Ovary (tissue), 9 donors: ENCODE data around the gene ACTL9. TPM values are rescaled to one million over a fixed set of nuclear protein-coding genes. Genes with fewer than 3 reads are reported as not detected.

Experiments used
- DNase-seq, 5 donors: peaks; one replicate each; pipeline ENCODE4 v3.0.0-alpha.2; 2019 to 2020
- H3K27ac ChIP-seq, 2 donors: fragments of 200-600 bp; one replicate each; pipeline versions ENCODE4 v1.5.1 to v1.8.0; 2019 to 2022
- H3K27me3 ChIP-seq: fragments of 200-600 bp; one replicate; pipeline ENCODE4 v1.8.0; 2022
- H3K36me3 ChIP-seq: fragments of 200-600 bp; sonication (generic); one replicate; pipeline ENCODE4 v1.5.1; 2019
- H3K4me1 ChIP-seq: one replicate; pipeline ENCODE4 v1.8.1; 2013; ENCODE audit warnings: mild to moderate bottlenecking, moderate library complexity; ENCODE audit not compliant: insufficient read depth
- H3K4me3 ChIP-seq: fragments of 200-600 bp; sonication (generic); one replicate; pipeline ENCODE4 v1.5.1; 2017
- H3K9me3 ChIP-seq, 2 donors: fragments of 200-600 bp in 1 of 2; sonication (generic) in 1 of 2; one replicate each; pipeline versions ENCODE4 v1.5.1 to v1.8.1; 2013 to 2019; ENCODE audit warnings: mild to moderate bottlenecking in 1 of 2, moderate library complexity in 1 of 2
- EP300 ChIP-seq: sonication (generic); formaldehyde crosslinking; IDR thresholded peaks from one replicate; pipeline ENCODE4 v1.6.1; 2017; ENCODE audit warnings: antibody characterized with exemption
- POLR2A ChIP-seq: fragments of 450-650 bp; IDR thresholded peaks from one replicate; pipeline ENCODE4 v1.6.1; 2017; ENCODE audit warnings: antibody characterized with exemption, mild to moderate bottlenecking, moderate library complexity
- WGBS, 3 donors: extraction: QIAGEN DNeasy Blood & Tissue Kit in 1 of 3; methylation state at CpG; one replicate each; pipeline versions ENCODE4 v1.1.5 to v1.1.7; 2013 to 2017; 5-methylcytosine and 5-hydroxymethylcytosine counted together
- intact Hi-C, 4 donors: fragments of 100-400 bp; cut with DNase I; formaldehyde crosslinking; loops; one replicate each; pipeline versions ENCODE4 v1.11.0 to v1.15.1; 2022 to 2023
- polyA plus RNA-seq, 2 donors: library from polyadenylated mRNA; stranded (reverse); fragments of 200-250 nt in 1 of 2; fragments of 350-450 nt in 1 of 2; fragmentation: Illumina TruSeq in 1 of 2; extraction: RNeasy Lipid Tissue Mini Kit (QIAGEN cat#74804) in 1 of 2; gene quantifications; one replicate each; pipeline ENCODE4 v1.2.3, GENCODE V29; 2013 to 2014
- total RNA-seq, 7 donors: library from RNA; depleted of rRNA in 2 of 7; stranded (reverse); fragments of >200 nt in 2 of 7; fragmentation: NEBNext Ultra II Directional in 3 of 7; extraction: Animal tissue kit (Norgen Biotek cat#: 25700) in 3 of 7; gene quantifications; one replicate each; pipeline versions ENCODE4 v1.1.0 to v1.2.4, GENCODE V29; 2016 to 2023
- TF ChIP-seq, protein P1 (sequence below), 3 donors: fragments of 450-650 bp in 2 of 3; fragments of 200-600 bp in 1 of 3; IDR thresholded peaks; one replicate each; pipeline versions ENCODE4 v1.5.1 to v1.8.0; 2016 to 2022; ENCODE audit warnings: antibody characterized with exemption in 3 of 3, mild to moderate bottlenecking in 1 of 3
- donor health status: DM: no; HTN: no; CAD: no; lungs with moderate emphysema.
- donor health status: DM: no; HTN: no; CAD: no.
- donor health status: Bipolar disorder and iron deficiency.
- donor health status: DM: yes; HTN: yes; CAD: no.
- donor health status: DM: no; HTN: no; CAD: no.
- donor health status: DM: yes; HTN: yes; CAD: no.

The ACTL9 gene
- total and polyA plus RNA-seq, 9 donors = not detected

DNA sequence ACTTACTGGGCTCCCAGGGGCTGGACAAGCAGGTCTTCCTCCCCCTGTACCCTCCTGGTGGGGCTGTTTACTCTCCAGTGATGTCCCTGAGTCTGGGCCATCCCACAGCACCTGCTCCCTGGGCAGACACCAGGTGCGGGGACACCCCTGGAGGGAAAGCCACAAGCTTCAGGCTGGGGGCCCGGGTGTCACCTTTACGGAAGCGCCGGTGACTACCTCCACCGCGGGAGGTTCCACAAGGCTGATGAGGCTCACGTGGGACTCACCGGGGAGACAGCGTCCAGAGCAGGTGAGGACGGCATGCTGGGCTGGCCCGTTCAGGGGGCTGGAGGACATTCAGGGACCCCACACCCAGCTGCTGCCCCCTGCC lies 43.3 kb downstream of the ACTL9 start:
- Histone ChIP-seq H3K27me3 (no peaks in the 10 kb centered on the region), H3K36me3 (no peaks in the 10 kb centered on the region), H3K4me3 (no peak overlapping the region), H3K9me3 (no peaks in the 10 kb centered on the region), H3K4me1 (peaks cover 1% of the 10 kb centered on the region), H3K27ac (no peak overlapping the region)
- DNase-seq = no peak
- intact Hi-C loops = loop anchor here (5.0 to 10.0 kb wide), 3 partner anchors 419 to 429 kb away; partner anchors contain the start of gene OR1M1 (in 1 of the 4)
- TF ChIP-seq POLR2A (no peak), EP300 (no peak)
- 71 to 75% (median 72%) methylated on average over 12 of the region's 12 CpGs for WGBS, 3 donors

DNA sequence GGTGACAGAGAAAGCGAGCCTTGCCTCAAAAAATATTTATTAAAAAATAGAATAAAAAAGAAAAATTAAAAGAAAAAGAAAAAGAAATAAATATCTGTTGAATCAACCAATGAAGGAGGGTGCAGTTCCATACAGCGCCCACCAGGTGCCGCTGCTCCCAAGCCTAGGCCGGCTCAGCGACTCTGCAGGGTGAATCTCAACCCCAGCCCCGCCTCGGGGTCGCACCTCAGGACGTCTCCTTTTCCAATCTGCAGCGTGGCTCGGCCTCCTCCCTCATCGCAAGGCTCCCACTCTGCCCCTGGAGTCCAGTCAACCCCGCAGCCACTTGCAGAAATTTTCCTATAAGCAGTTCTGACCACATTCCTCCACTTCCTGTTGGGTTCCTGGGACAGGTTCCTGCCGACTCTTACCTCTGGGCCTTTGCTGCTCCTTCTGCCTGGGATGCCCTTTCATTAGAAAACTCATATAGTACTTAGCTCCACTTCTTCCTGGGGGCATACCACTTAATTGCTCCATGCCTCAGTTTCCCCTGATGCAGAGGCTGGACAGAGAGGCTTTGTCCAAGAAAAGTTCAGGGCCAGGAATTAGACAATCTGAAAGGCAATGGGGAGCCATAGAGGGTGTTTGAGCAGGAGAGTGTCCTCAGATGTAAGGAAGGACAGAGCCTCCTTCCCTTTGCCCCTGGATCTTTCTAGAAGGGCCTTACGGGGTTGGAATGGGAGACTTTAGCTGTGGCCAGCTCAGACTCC lies 43.8 kb downstream of the ACTL9 start:
- intact Hi-C loops = loop anchor here (5.0 to 10.0 kb wide), 3 partner anchors 420 to 430 kb away; partner anchors contain the start of gene OR1M1 (in 1 of the 4)
- no peak overlapping the region for H3K27ac ChIP-seq
- H3K27me3 ChIP-seq = no peaks in the 10 kb centered on the region
- peak; percentile 22 to 65 (median 41) for DNase-seq
- TF ChIP-seq POLR2A (no peak), EP300 (no peak)
- TF ChIP-seq, protein P1, sequence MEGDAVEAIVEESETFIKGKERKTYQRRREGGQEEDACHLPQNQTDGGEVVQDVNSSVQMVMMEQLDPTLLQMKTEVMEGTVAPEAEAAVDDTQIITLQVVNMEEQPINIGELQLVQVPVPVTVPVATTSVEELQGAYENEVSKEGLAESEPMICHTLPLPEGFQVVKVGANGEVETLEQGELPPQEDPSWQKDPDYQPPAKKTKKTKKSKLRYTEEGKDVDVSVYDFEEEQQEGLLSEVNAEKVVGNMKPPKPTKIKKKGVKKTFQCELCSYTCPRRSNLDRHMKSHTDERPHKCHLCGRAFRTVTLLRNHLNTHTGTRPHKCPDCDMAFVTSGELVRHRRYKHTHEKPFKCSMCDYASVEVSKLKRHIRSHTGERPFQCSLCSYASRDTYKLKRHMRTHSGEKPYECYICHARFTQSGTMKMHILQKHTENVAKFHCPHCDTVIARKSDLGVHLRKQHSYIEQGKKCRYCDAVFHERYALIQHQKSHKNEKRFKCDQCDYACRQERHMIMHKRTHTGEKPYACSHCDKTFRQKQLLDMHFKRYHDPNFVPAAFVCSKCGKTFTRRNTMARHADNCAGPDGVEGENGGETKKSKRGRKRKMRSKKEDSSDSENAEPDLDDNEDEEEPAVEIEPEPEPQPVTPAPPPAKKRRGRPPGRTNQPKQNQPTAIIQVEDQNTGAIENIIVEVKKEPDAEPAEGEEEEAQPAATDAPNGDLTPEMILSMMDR (IDR thresholded peaks at IDR 0.05) = peak; percentile 48 to 90 (median 70)
- H3K9me3 ChIP-seq = no peaks in the 10 kb centered on the region
- 5 to 6% (median 5%) methylated on average over 15 of the region's 15 CpGs for WGBS, 3 donors
- H3K36me3 ChIP-seq = no peaks in the 10 kb centered on the region
- H3K4me1 ChIP-seq = peaks cover 1% of the 10 kb centered on the region
- H3K4me3 ChIP-seq = no peak overlapping the region

DNA sequence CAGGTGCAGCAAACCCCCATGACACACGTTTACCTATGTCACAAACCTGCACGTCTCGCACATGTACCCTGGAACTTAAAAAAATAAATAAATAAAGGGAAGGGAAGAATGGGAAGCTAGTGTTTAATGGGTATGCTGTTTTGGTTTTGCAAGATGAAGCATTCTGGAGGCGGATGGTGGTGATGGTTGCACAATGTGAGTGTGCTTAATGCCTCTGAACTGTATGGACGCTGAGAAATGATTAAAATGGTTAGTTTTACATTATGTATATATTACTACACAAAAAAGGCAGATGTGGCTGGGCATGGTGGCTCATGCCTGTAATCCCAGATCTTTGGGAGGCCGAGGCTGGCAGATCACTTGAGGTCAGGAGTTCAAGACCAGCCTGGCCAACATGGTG lies 50.4 kb downstream of the ACTL9 start:
- intact Hi-C loops = no loop called here
- no peak for TF ChIP-seq EP300
- no peak for TF ChIP-seq POLR2A
- no peak for DNase-seq
- no peaks in the 10 kb centered on the region for H3K4me1 ChIP-seq
- no peak overlapping the region for H3K4me3 ChIP-seq
- no peaks in the 10 kb centered on the region for H3K27me3 ChIP-seq
- WGBS, 3 donors = 67 to 76% (median 73%) methylated on average over 6 of the region's 6 CpGs
- H3K27ac ChIP-seq = no peak overlapping the region
- no peaks in the 10 kb centered on the region for H3K36me3 ChIP-seq
- H3K9me3 ChIP-seq = no peaks in the 10 kb centered on the region

Other genes with a start within 250 kb of the ACTL9 start
- 1 to 10 TPM in 4 of 7 donors, under 1 TPM in 3; 0.11 to 2.2 (median 1.4) TPM for gene PRAM1, start 196.2 kb downstream of the ACTL9 start, total RNA-seq
- gene PRAM1, start 196.2 kb downstream of the ACTL9 start, polyA plus RNA-seq = under 1 TPM; 0.35 to 0.88 TPM
- gene ZNF414, start 184.6 kb downstream of the ACTL9 start, total RNA-seq = 10 to 100 TPM; 20.9 to 49.7 (median 26.2) TPM
- gene ZNF414, start 184.6 kb downstream of the ACTL9 start, polyA plus RNA-seq = 10 to 100 TPM in 1 of 2 donors, under 1 TPM in 1; 0.62 to 45.3 TPM
- gene MYO1F, start 121.4 kb downstream of the ACTL9 start, total RNA-seq = 10 to 100 TPM in 2 of 7 donors, 1 to 10 TPM in 5; 3.5 to 13.6 (median 5.4) TPM
- gene MYO1F, start 121.4 kb downstream of the ACTL9 start, polyA plus RNA-seq = 1 to 10 TPM; 4.0 to 7.8 TPM
- 10 to 100 TPM; 22.4 to 49.3 (median 37.4) TPM for gene ADAMTS10, start 88.1 kb downstream of the ACTL9 start, total RNA-seq
- 10 to 100 TPM in 1 of 2 donors, 1 to 10 TPM in 1; 6.2 to 37.5 TPM for gene ADAMTS10, start 88.1 kb downstream of the ACTL9 start, polyA plus RNA-seq
- gene NFILZ, start 68.2 kb downstream of the ACTL9 start, total RNA-seq = not detected
- gene NFILZ, start 68.2 kb downstream of the ACTL9 start, polyA plus RNA-seq = not detected
- not detected for gene OR2Z1, start 22.8 kb upstream of the ACTL9 start, total RNA-seq
- not detected for gene OR2Z1, start 22.8 kb upstream of the ACTL9 start, polyA plus RNA-seq
- 10 to 100 TPM; 28.0 to 44.2 (median 34.4) TPM for gene ZNF558, start 133.5 kb upstream of the ACTL9 start, total RNA-seq
- gene ZNF558, start 133.5 kb upstream of the ACTL9 start, polyA plus RNA-seq = 10 to 100 TPM; 15.8 to 21.0 TPM
- not detected for gene MBD3L1, start 133.6 kb upstream of the ACTL9 start, total RNA-seq
- gene MBD3L1, start 133.6 kb upstream of the ACTL9 start, polyA plus RNA-seq = not detected